HS-27A (cell line): Measurements from ENCODE around the gene DCC.

Experiments
- DNase-seq: peaks from one replicate; pipeline ENCODE4 v3.0.0-alpha.2; 2012; ENCODE audit warnings: low read depth, missing footprints

DCC gene, protein sequence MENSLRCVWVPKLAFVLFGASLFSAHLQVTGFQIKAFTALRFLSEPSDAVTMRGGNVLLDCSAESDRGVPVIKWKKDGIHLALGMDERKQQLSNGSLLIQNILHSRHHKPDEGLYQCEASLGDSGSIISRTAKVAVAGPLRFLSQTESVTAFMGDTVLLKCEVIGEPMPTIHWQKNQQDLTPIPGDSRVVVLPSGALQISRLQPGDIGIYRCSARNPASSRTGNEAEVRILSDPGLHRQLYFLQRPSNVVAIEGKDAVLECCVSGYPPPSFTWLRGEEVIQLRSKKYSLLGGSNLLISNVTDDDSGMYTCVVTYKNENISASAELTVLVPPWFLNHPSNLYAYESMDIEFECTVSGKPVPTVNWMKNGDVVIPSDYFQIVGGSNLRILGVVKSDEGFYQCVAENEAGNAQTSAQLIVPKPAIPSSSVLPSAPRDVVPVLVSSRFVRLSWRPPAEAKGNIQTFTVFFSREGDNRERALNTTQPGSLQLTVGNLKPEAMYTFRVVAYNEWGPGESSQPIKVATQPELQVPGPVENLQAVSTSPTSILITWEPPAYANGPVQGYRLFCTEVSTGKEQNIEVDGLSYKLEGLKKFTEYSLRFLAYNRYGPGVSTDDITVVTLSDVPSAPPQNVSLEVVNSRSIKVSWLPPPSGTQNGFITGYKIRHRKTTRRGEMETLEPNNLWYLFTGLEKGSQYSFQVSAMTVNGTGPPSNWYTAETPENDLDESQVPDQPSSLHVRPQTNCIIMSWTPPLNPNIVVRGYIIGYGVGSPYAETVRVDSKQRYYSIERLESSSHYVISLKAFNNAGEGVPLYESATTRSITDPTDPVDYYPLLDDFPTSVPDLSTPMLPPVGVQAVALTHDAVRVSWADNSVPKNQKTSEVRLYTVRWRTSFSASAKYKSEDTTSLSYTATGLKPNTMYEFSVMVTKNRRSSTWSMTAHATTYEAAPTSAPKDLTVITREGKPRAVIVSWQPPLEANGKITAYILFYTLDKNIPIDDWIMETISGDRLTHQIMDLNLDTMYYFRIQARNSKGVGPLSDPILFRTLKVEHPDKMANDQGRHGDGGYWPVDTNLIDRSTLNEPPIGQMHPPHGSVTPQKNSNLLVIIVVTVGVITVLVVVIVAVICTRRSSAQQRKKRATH (N-terminal part only)

DNA sequence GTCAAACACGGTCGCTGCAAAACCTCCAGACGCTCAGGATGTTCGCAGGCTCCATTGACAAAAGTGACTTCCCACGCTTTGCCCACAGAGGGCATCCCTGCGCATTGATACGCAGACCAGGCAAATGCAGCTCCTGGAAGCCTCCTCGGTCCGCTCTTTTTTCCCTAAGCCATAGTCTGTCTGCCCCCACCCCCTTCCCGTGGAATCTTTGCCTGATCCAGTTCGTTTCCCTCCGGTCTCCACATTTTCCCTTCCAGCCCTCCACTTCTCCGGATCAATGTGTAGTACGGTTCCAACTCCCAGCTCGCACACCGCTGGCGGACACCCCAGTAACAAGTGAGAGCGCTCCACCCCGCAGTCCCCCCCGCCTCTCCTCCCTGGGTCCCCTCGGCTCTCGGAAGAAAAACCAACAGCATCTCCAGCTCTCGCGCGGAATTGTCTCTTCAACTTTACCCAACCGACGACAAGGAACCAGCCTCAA is at the start of gene DCC:
Gene DCC, plus strand, starts transcription at position 307 of the 481 bp plus-strand sequence. CDS start 591 bp downstream, outside the sequence.
- no peak for DNase-seq

DNA sequence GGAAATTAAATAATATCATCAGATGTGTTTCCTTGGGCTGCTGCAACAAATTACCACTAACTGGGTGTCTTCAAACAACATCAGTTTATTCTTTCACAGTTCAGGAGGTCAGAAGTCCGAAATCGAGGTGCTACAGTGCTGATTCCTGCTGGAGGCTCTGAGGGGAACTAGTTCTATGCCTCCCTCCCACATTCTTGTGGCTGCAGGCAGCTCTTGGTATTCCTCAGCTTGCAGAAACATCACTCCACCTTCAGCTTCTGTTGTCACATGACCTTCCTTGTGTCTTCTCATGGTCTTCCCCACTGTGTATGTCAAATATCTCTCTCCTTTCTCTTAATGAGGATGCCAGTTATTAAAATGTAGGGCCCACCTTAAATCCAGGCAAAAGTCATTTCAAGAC is 29.3 kb upstream of the DCC start:
- DNase-seq, result no peak

DNA sequence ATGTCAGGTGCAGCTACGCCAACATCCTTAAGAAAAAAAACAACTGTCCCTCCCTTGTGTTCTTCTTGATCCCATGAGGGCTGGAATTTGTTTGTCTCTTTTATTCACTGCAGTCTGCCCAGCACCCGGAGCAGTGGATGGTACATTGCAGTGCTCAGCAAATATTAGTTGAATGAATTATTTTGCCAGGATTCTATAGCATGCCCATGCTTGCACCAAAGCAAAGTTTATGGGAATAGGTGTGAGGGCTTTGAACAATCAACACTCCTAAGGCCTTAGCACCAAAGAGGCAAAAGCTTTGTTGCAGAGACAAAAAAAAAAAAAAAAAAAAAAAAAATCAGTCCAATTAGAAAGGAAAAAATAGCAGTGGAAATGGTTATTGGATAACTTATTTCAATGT is 28.7 kb upstream of the DCC start:
- DNase-seq, result no peak

DNA sequence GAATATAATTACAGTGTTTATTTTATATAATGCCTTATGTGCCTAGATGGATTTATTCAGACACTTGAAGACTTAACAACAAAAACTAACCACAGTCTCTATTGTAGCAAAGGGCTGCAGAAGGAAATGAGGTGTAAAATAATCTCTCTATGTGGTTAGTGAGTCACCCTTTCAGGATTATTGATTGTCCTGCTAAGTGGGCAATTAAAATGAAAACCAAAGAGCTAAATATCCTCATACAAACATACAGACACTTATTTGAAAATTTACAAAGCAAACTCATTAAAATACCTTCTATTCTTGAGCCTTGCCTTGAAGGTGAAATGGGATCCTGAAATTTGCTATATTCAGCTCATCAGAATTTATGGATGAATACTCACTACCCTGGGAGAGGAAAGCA is 27.7 kb upstream of the DCC start:
- DNase-seq, result no peak

DNA sequence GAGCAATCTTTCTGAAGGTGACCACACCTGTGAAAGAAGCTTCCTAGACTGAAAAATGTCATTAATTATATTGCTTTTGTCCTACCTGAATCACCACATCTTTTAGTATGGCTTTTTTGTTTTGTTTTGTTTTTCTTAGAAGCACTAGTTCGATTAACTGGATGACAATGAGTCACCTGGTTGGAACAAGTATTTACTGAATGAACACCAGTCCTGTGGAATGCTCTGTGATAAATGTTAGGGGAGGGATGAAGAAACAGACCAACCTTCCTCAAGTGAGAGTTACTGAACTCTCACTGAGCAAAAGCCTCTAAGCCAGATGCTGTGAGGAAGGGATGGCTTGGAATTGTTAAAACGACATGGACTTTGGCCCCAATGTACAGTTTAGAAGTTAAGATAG is 26.8 kb upstream of the DCC start:
- DNase-seq, result no peak

DNA sequence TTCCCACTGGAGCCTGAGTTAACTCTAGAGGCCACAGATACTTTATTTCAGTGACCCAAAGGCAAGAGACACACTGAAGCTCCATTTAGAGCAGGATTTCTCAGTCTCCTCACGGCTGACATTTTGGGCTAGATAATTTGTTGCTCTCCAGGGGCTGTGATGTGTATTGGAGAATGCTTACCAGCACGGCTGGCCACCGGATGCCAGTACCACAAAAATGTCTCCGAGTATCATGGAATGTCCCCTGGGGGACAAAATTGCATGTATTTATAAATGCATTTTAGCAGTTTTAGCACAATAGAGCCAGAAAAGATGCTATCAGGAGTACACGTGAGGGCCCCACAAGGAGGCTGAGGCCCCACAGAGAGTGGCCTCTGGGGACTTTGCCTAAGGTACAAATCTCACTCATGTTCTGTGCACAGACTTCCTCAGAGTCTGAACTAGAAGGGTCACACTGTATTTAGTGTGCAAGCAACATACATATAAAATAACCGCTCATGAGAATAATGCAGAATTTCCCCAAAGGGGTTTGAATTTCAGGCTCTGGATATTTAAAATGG is 20.5 kb upstream of the DCC start:
- no peak for DNase-seq

DNA sequence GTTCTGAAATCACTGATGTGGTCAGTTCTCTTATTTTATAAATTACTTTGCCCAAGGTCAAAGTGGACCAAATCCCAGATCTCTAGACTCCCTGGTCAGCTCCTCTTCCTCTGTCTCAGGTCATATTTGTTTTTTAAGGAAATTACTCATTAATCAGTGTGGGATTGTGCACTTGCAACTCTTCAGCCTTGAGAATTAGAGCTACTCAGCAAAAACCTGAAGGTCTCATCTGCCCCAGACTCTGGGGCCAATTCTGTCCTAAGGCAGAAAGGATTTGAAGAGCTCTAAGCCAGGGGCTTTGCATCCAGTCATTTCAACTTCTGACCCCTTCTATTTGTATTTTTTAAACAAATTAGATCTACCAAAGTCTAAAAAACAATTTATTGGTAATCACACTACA is 17.7 kb upstream of the DCC start:
- DNase-seq, result no peak

DNA sequence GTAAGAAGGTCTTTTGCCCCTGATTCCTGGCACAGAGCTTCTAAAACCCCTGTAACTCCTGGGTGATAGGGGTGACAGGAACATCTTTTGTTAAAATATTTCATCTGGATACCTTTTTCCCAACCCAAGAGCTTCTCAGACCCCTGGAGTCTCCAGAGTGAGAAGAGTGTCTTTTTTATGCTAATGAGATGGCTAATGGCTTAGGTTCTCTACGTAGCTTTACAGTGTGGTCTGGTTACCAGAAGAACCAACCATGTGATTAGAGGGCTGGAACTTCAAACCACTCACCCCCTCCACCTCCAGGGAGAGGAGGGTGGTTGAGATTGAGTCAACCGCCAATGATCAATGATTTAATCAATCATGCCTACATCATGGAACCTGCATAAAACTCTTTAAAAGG is 16.2 kb upstream of the DCC start:
- DNase-seq, result no peak

DNA sequence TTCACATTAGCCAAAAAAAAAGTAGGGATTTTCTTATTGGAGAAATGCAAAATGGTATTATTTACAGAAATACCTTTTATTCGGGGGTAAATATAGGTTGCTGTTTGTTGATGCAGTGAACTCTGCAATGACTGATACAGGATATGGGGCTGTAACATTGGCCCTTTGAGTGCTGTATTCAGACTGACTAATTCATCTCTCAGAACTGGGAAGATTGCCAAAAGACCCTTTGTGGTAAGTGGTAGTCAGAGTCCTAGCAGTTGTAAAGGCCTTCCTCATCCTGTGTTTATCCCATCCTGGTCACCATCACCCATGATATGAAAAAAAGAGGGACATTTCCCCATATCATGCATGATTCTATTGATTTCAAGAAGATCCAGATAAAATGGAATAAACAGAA is 14.0 kb upstream of the DCC start:
- DNase-seq, result no peak

DNA sequence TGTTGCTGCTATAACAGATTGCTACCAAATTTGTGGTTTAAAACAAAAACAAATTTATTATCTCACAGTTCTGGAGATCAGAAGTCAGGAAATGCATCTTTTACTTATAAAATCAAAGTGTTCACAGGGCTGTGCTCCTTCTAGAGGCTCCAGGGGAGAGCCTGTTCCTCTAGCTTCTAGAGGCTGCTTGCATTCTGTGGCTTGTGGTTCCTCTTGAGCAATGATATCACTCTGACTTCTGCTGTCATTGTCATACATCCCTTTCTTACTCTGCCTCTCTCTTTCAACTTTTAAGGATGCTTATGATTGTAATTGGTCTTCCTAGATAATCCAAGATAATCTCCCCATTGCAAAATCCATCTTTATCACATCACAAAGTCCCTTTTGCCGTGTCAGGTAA is 6.1 kb upstream of the DCC start:
- no peak for DNase-seq

DNA sequence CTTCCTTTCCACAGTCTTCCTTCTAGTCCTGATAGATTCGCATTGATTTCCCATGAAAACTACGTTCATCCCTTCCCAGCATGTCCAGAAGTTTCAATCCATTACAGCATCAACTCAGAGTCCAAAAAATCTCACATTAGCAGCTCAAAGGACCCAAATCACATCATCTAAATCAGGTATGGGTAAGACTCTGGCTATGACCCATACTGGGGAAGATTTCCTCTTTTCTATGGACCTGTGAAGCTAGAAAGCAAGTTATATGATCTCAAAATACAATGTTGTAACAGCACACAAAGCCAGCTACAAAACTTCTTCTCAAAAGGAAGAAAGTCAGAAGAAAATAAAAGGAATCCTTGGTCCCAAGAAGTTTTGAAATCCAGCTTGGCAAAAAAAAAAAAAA is 5.7 kb upstream of the DCC start:
- DNase-seq, result no peak

DNA sequence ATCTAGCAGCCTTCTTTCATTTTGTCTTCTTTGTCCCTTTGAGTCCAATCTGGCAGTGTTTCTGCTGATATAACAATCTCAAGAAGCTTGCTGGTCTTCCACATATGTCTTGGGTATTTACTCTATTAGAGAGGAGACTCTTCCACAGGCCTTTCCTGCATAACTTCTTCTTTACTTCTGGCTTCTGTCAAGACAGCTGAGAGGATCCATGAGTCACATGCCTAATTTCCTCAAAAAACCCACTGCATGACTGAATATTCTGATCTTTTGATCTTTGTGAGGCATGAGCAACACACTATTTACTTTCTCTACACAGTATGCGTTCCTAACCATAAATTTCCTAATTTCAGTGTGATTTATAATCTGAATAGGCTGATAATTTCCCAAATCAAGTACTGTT is 5.1 kb upstream of the DCC start:
- no peak for DNase-seq

DNA sequence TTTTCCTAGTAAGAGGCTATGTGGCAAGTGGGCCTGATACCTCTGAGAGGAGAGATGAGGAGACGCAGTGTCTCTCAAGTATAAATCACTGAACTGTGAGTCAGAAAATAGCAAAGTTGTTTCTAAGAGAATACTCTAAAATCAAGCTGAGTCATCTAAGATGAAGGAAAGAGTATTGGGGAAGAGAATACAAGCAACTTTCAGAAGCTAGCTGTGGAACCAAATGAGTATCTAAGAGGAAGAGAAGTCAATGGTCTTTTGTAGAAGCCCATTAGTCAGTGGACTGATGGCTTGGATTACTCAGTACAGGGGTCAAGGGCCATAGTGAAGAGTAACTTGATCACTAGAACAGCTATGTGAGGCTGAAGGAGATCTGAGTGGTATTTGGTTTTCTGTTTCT is 2.7 kb upstream of the DCC start:
- DNase-seq, result no peak

DNA sequence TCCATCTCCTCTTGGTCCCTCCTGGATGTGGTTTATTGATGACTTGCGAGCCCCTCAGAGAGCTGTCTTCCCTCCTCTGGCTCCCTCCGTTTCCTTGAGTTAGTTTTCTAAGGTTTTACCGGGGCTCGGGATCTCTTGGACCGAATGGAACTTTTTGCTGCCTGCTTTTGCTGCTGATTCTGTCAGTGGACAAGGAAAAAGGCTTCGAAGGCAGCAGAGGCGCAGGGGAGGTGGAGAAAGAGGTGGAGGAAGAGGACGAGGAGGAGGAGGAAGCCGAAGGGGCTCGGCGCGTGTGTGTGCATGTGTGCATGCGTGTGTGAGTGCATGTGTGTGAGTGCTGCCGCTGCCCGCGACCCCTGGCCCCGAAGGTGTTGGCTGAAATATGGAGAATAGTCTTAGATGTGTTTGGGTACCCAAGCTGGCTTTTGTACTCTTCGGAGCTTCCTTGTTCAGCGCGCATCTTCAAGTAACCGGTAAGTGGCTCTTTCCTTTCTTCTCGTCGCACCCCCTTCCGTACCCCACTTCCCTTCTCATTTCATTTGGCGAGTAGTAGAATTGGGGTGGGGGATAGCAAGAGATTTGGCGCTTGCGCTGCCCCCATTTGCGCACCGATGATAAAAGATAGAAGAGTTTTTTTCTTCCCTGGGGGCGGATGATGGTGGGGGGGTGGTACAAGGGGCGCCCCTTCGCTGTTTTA is 557 bp downstream of the DCC start:
- DNase-seq, result no peak

DNA sequence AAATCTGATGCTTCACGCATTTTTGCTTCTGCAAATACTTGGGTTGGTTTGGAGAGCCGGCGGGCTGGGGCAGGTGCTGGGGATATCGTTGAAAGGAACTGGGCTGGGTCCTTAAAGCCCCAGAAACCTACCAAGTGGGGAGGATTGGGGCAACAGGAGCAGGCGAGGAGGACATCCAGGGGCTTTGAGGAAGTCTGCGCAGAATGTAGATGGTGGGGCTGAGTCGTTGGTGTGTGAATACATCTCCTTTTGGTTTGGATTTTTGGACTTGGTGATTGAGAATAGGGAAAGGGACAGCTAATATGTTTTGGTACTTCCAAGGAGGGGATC is 1.1 kb downstream of the DCC start:
- DNase-seq, result no peak

DNA sequence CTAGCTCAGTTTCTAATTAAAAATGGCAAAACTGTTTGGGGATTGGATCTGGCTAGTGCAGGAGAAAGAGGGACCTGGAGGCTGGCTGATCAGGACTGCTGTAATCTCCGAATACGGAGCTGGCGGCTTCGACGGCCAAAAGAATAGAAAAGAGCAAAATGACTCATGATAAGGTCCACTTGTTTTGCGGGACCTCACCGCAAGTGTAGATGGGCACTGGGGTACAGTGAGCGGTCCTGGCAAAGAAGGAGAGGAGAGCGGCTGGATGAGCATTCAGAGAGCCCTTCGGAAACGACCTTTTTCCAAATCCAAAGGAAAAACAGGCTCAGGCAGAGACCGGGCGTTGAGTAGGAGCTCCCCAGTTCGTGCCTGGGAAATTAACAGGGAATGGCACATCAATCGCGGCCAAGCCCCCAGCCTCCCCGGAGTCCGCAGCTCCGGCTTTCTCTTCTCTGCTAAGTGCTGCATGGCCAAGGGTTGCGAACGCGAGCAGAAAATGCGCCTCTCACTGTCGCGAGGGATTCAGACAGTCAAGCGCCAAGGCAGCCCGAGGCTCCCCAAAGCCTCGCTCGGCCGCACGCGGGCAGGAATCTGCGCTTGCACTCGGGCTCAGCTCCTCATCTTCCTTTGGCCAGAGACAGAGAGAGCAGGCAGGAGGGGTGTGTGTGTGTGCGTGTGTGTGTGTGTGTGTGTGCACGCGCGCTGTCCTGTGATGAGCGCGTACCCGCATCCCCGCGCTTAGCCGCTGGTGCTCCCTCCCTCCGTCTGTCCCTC is 1.8 kb downstream of the DCC start:
- no peak for DNase-seq

DNA sequence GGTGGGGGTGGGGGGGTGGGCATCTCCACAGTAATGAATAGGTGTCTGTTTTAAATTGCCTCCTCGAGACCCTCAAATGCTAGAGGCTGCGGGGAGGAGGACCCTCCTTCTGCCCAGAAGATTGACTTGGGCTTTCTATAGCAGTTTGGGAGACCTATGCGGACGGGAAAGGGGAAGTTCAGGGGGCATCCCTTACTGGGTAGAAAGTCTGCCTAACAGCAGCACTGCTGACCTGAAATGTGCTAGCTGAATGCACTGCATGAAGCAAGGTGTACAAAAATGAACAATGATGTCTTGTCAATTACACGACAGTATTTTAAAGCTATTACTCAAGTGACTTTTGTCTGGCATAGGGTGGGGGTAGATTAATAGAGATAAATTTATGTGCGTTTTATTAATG is 2.5 kb downstream of the DCC start:
- DNase-seq, result no peak

DNA sequence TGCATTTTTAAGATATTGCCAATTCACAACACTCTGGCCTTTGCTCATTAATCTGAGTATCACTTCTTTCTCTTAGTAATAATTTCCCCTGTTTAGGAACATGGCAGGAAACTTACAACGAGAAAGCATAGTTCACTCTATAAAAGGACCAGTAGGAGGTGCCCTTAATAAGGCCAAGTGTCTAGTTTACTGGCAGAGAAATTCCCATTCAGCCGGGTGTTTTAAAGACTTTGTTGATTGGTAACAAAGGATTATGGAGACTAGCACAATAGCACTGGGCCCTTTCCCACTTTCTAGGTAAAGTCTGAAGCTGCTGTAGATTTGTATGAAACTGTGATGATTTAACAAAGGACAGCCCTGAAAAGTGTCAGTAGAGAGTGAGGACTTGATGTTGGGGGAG is 3.1 kb downstream of the DCC start:
- no peak for DNase-seq

DNA sequence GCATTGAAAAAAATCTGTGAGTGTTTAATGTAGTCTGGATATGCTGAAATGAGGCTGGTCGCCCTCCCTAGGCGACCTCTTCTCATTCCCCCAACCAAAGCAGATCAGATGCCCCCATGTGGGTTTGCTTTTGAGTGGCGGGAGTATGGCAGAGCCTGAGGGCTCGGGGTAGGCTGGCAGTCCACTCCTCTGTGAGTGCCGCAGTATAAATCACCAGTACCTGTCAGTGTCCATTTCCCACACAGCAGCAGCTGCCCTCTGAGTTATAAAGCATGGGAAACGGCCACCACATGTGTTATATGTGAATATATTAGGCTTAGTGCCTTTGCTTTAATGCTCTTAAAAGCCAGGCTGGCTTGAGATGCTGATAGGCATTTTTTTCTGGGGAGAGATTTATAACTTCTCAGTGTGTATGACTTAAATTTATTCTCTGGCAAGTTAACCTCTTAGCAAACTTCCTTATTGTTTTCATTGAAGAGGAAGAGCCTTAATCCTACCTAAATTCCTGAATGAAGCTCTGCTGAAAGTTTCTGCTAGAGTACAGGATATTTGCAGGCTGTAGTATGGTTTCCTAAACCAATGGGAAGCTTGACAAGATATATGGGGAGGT is 3.8 kb downstream of the DCC start:
- no peak for DNase-seq

DNA sequence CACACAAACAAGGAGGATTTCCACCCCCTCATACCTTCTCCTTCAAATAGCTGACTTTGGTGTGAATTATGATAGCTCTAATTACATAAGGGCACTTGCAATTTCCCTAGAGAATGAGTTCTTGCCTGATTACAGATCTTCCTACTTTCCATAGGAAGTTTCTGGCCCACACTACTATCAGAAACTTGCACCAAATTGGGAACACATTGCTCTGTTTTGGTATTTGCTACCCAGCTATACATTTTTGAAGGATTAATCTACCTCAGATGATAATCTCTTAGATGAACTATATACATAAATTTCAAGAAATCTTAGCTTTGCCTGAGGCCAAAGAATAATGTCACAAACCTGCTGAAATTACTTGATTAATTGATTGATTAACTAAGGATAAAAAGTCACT is 4.9 kb downstream of the DCC start:
- DNase-seq, result no peak

DNA sequence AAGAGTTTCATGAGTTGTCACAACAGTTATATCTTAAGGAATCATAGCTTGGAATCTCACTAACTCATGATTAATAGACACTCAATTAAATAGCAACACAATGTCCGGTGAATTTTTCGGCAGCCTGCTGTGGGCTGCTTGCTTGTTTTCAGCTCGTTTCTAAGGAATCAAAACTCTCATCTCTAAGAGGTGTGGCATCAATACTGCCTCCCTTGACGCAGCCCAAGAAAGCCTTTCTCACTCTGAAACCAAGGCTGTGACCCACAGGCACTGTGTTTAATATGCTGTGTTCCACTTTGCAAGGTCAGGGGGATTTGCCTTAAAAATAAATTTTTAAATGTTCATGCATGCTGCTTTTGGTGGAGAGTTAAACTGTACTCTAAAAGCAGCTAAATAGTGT is 5.4 kb downstream of the DCC start:
- DNase-seq, result no peak
